Right atrium auricular region (tissue), 2 donors: ENCODE data around the gene INKA2. TPM values are rescaled to one million over a fixed set of nuclear protein-coding genes. Genes with fewer than 3 reads are reported as not detected.
"Not testable (repeated sequence)": the region's sequence is repeated elsewhere in the genome, so short reads cannot be mapped to it uniquely, and the experiment has no call there.

Experiments
- DNase-seq: peaks from one replicate; pipeline ENCODE4 v3.0.0-alpha.2; 2019; ENCODE audit warnings: low spot score
- H3K27ac ChIP-seq, 2 donors: fragments of 200-600 bp; sonication (generic); 1 replicate in 1 of 2; 2 replicates in 1 of 2; pipeline ENCODE4 v1.5.1; 2016 to 2019
- H3K27me3 ChIP-seq, 2 donors: fragments of 200-600 bp; sonication (generic); one replicate each; pipeline versions ENCODE4 v1.5.1 to v1.6.0; 2017 to 2019
- H3K36me3 ChIP-seq: fragments of 200-600 bp; sonication (generic); one replicate; pipeline ENCODE4 v1.5.1; 2016
- H3K4me1 ChIP-seq, 2 donors: fragments of 200-600 bp; sonication (generic); one replicate each; pipeline versions ENCODE4 v1.5.1 to v1.6.0; 2017 to 2019
- H3K4me3 ChIP-seq, 2 donors: fragments of 200-600 bp; sonication (generic); 1 replicate in 1 of 2; 2 replicates in 1 of 2; pipeline ENCODE4 v1.5.1; 2017 to 2019; ENCODE audit warnings: mild to moderate bottlenecking in 1 of 2, moderate library complexity in 1 of 2
- H3K9me3 ChIP-seq, 2 donors: fragments of 200-600 bp; sonication (generic); one replicate each; pipeline ENCODE4 v1.5.1; 2019
- CTCF ChIP-seq, 2 donors: fragments of 200-600 bp; sonication (generic); IDR thresholded peaks; one replicate each; pipeline ENCODE4 v1.5.1; 2019; ENCODE audit warnings: antibody characterized with exemption in 2 of 2
- total RNA-seq, 2 donors: library from RNA; depleted of rRNA; stranded (reverse); fragments of >200 nt; gene quantifications; one replicate each; pipeline ENCODE4 v1.1.0, GENCODE V29; 2016

INKA2 gene
- total RNA-seq, 2 donors from 2014 or later, result 17.3 to 23.4 TPM

- H3K4me1 ChIP-seq, result peaks cover 0 to 68% of the 10 kb centered on the region in 2 donors
- no peaks in the 10 kb centered on the region for H3K27me3 ChIP-seq
- no peak for DNase-seq
- no peaks in the 10 kb centered on the region for H3K36me3 ChIP-seq
- no peak overlapping the region for H3K4me3 ChIP-seq
- no peak for TF ChIP-seq CTCF (IDR thresholded peaks at IDR 0.05)
- H3K27ac ChIP-seq, result peak overlapping the region; percentile 62 to 87
- no peaks in the 10 kb centered on the region for H3K9me3 ChIP-seq
Observed at GRCh38 chr1:111743679-111744101, 4.5 kb upstream of the INKA2 start.

GRCh38 chr1:111742938-111743549 lies 3.8 kb upstream of the INKA2 start:
- H3K27me3 ChIP-seq, result no peaks in the 10 kb centered on the region
- H3K36me3 ChIP-seq, result no peaks in the 10 kb centered on the region
- DNase-seq, result no peak
- no peaks in the 10 kb centered on the region for H3K9me3 ChIP-seq
- H3K4me3 ChIP-seq, result no peak overlapping the region
- no peak for TF ChIP-seq CTCF (IDR thresholded peaks at IDR 0.05)
- peaks cover 0 to 73% of the 10 kb centered on the region in 2 donors for H3K4me1 ChIP-seq
- H3K27ac ChIP-seq, result peak overlapping the region; percentile 62 to 87

GRCh38 chr1:111742292-111742691 lies 3.1 kb upstream of the INKA2 start:
- H3K27me3 ChIP-seq, DNase-seq, H3K4me3 ChIP-seq, H3K36me3 ChIP-seq, H3K9me3 ChIP-seq: not testable (repeated sequence)
- peaks cover 0 to 81% of the 10 kb centered on the region in 2 donors for H3K4me1 ChIP-seq
- H3K27ac ChIP-seq, result peak overlapping the region; percentile 62 to 87

GRCh38 chr1:111739925-111740765 lies 950 bp upstream of the INKA2 start:
- Histone ChIP-seq H3K36me3 (no peaks in the 10 kb centered on the region), H3K27ac (peak overlapping the region; percentile 96 to 98), H3K4me3 (peak overlapping the region; percentile 62 to 65), H3K4me1 (peaks cover 0 to 85% of the 10 kb centered on the region in 2 donors), H3K27me3 (no peaks in the 10 kb centered on the region), H3K9me3 (no peaks in the 10 kb centered on the region)
- peak; percentile 79 for DNase-seq
- TF ChIP-seq CTCF (IDR thresholded peaks at IDR 0.05), result no peak

- peak; percentile 73 for DNase-seq
- no peaks in the 10 kb centered on the region for H3K36me3 ChIP-seq
- peak overlapping the region; percentile 62 to 65 for H3K4me3 ChIP-seq
- TF ChIP-seq CTCF (IDR thresholded peaks at IDR 0.05), result peak in 1 of 2 donors; percentile 29
- H3K4me1 ChIP-seq, result peaks cover 0 to 88% of the 10 kb centered on the region in 2 donors
- H3K27me3 ChIP-seq, result no peaks in the 10 kb centered on the region
- H3K9me3 ChIP-seq, result no peaks in the 10 kb centered on the region
- peak overlapping the region; percentile 96 to 98 for H3K27ac ChIP-seq
Observed at GRCh38 chr1:111738436-111739193, 580 bp downstream of the INKA2 start.

GRCh38 chr1:111738133-111738435 lies 1.1 kb downstream of the INKA2 start:
- no peak for TF ChIP-seq CTCF (IDR thresholded peaks at IDR 0.05)
- Histone ChIP-seq H3K9me3 (no peaks in the 10 kb centered on the region), H3K27ac (peak overlapping the region; percentile 96 to 98), H3K27me3 (no peaks in the 10 kb centered on the region), H3K36me3 (no peaks in the 10 kb centered on the region), H3K4me3 (peak overlapping the region; percentile 62 to 65), H3K4me1 (peaks cover 0 to 89% of the 10 kb centered on the region in 2 donors)
- no peak for DNase-seq
